GM13977 (cell line): ENCODE results near the gene MACROH2A1.

ENCODE experiments used
- DNase-seq: peaks from one replicate; pipeline ENCODE4 v3.0.0; 2012; ENCODE audit warnings: low spot score
- CTCF ChIP-seq: IDR thresholded peaks from 2 replicates; pipeline ENCODE4 v1.5.1; 2012; ENCODE audit warnings: mild to moderate bottlenecking, control low read depth; ENCODE audit not compliant: insufficient read depth; ENCODE audit errors: extremely low read depth, missing control alignments
- in situ Hi-C: fragments of 300-500 bp; cut with MboI; formaldehyde crosslinking; loops from one replicate; pipeline ENCODE4 v1.12.0; 2022; ENCODE audit warnings: low sequenced_read_pairs, low pct_unique_long_range_greater_than_20kb, mixed read lengths, inconsistent platforms; ENCODE audit not compliant: unreplicated experiment

Gene MACROH2A1

GRCh38 chr5:135308245-135308644 is 90.8 kb downstream of the MACROH2A1 start:
- in situ Hi-C loops: no loop called here
- no peak for TF ChIP-seq CTCF
- DNase-seq: no peak

GRCh38 chr5:135307143-135307903 is 91.7 kb downstream of the MACROH2A1 start:
- no peak for TF ChIP-seq CTCF
- DNase-seq: no peak
- in situ Hi-C loops: no loop called here

GRCh38 chr5:135306557-135306956 is 92.5 kb downstream of the MACROH2A1 start:
- no peak for TF ChIP-seq CTCF
- no peak for DNase-seq
- in situ Hi-C loops: no loop called here

GRCh38 chr5:135304352-135305221 is 94.4 kb downstream of the MACROH2A1 start:
- no peak for DNase-seq
- no peak for TF ChIP-seq CTCF
- in situ Hi-C loops: no loop called here

- no peak for TF ChIP-seq CTCF
- DNase-seq: no peak
- in situ Hi-C loops: no loop called here
Observed at GRCh38 chr5:135303582-135304173, 95.4 kb downstream of the MACROH2A1 start.
